ENCODE measurements around the gene P2RX4. TPM values are rescaled to one million over a fixed set of nuclear protein-coding genes. Genes with fewer than 3 reads are reported as not detected.

P2RX4 gene
- total and polyA plus RNA-seq, 9 of the 15 experiments (the other 6 are each of a cell fraction or from before 2014, with no cell fraction given), result 6.6 to 21.5 (median 11.7) TPM

DNA sequence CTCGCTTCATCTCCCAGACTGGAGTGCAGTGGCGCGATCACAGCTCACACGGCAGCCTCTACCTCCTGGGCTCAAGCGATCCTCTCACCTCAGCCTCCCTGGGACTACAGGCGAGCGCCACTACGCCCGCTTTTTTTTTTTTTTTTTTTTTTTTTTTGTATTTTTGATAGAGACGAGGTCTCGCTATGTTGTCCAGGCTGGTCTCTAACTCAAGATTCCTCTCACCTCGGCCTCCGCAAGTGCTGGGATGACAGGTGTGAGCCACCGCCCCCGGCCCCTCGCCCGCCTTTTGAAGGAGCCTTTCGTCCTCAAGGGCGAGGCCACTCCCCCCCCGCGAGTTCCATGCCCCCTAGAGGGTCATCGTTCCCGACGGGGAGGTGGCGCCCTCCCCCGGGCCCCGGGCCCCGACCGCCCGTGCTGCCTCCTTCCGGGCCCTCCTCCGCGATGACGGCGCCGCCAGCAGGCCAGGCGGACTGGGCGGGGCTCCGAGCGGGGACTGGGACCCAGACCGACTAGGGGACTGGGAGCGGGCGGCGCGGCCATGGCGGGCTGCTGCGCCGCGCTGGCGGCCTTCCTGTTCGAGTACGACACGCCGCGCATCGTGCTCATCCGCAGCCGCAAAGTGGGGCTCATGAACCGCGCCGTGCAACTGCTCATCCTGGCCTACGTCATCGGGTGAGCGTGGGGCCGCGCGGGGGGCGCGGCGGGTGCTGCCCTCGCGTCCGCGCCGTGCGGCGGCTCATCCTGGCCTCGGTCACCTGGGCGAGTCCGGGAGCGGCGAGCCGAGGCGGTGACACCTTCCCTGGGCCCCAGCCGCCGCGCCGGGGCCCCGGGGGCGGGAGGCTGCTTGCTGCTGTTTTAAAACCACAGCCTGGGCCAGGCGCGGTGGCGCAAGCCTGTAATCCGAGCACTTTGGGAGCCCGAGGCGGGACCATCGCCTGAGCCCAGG is at the start of gene P2RX4 (continued):
- TF ChIP-seq IRF9 (tag; IDR thresholded peaks at IDR 0.05) (no peak), CTBP1 (IDR thresholded peaks at IDR 0.05; ENCODE audit: borderline replicate concordance) (peak; percentile 94), ZNF274 (IDR thresholded peaks at IDR 0.05; ENCODE audit: borderline replicate concordance, low read depth, low read length) (no peak), KAT7 (CRISPR knock-in tag; IDR thresholded peaks at IDR 0.05; ENCODE audit: borderline replicate concordance) (no peak), MTF1 (CRISPR knock-in tag; IDR thresholded peaks at IDR 0.05; ENCODE audit: borderline replicate concordance) (no peak), SAFB2 (IDR thresholded peaks at IDR 0.05; ENCODE audit: borderline replicate concordance, low read depth, low read length, severe bottlenecking) (no peak), POLR2H (tag; IDR thresholded peaks at IDR 0.05; ENCODE audit: low read depth) (peak; percentile 82), GABPB2 (CRISPR knock-in tag; conservative IDR thresholded peaks at IDR 0.05) (no peak), MCM7 (IDR thresholded peaks at IDR 0.05) (no peak), STAT5A (IDR thresholded peaks at IDR 0.05; ENCODE audit: borderline replicate concordance, low read length) (no peak), ZNF354B (CRISPR knock-in tag; IDR thresholded peaks at IDR 0.05) (no peak), E2F8 (IDR thresholded peaks at IDR 0.05; ENCODE audit: low read depth, partially characterized antibody) (peak; percentile 18), ZNF146 (CRISPR knock-in tag; IDR thresholded peaks at IDR 0.05; ENCODE audit: unreplicated experiment) (no peak), FIP1L1 (IDR thresholded peaks at IDR 0.05; ENCODE audit: low read depth, low read length, poor library complexity, severe bottlenecking) (no peak), EGR1 (conservative IDR thresholded peaks at IDR 0.05) (peak; percentile 63), ZNF76 (CRISPR knock-in tag; IDR thresholded peaks at IDR 0.05; ENCODE audit: borderline replicate concordance) (no peak; the same call in 1 of the 2 replicates), PTTG1 (tag; IDR thresholded peaks at IDR 0.05; ENCODE audit: low read depth) (no peak), SFPQ (IDR thresholded peaks at IDR 0.05; ENCODE audit: low read depth, low read length) (no peak)
- TF ChIP-seq, protein P1, sequence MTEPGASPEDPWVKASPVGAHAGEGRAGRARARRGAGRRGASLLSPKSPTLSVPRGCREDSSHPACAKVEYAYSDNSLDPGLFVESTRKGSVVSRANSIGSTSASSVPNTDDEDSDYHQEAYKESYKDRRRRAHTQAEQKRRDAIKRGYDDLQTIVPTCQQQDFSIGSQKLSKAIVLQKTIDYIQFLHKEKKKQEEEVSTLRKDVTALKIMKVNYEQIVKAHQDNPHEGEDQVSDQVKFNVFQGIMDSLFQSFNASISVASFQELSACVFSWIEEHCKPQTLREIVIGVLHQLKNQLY (CRISPR knock-in tag; conservative IDR thresholded peaks at IDR 0.05), result 0 out of 4 replicates have a peak, but pooled peaks of 1 of the 2 experiments have one; percentile 18
- TF ChIP-seq, protein P2, sequence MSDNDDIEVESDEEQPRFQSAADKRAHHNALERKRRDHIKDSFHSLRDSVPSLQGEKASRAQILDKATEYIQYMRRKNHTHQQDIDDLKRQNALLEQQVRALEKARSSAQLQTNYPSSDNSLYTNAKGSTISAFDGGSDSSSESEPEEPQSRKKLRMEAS (CRISPR knock-in tag; IDR thresholded peaks at IDR 0.05), result peak; percentile 88
